HG03378 (cell line): ENCODE results near the gene TOMM40L.

Experiments
- ATAC-seq: cut with Tn5 transposase; IDR thresholded peaks from one replicate; pipeline ENCODE4 v1.9.1; 2021; ENCODE audit warnings: mild to moderate bottlenecking, moderate library complexity; ENCODE audit not compliant: unreplicated experiment

TOMM40L gene

DNA sequence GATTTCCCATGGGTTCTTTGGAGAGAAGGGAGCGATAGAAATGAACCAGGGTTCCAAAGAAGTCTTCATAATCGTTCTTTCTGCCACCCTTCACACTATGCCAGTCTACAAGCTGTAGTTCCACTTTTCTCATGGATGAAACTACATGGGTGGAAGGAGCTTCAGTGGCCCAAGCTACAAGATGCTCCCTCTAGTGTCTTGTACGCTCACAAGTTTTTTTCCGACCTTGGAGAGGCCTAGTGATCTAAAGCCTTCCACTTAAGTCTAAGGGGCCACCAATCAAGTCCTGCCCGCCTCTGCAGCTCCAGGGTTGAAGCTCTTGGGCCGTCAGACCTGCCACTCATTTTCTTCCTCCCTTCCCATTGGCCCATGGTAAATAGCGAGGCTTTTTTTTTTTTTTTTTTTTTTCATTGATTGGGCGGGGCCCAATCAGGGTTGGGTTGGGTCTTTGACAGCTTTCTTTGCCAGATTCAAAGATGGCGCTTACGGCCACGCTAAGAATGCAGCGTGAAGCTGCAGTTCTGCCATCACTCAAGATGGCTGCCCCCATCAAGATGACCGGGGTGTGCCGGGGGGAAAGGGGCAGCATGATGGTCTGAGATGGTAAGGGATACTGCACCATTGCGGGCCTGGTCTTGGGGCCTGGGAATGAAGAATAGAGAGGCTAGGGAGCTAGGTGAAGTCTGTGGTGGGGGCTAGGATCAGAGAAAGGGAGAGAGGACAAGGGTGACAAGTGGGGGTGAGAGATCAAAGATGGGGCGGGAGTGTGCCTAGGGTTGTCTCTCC is at the start of gene TOMM40L:
TSS of gene TOMM40L (plus strand) at position 527 of the 786 bp plus-strand sequence. CDS start 430 bp downstream, outside the sequence.
- peak; percentile 89 for ATAC-seq

DNA sequence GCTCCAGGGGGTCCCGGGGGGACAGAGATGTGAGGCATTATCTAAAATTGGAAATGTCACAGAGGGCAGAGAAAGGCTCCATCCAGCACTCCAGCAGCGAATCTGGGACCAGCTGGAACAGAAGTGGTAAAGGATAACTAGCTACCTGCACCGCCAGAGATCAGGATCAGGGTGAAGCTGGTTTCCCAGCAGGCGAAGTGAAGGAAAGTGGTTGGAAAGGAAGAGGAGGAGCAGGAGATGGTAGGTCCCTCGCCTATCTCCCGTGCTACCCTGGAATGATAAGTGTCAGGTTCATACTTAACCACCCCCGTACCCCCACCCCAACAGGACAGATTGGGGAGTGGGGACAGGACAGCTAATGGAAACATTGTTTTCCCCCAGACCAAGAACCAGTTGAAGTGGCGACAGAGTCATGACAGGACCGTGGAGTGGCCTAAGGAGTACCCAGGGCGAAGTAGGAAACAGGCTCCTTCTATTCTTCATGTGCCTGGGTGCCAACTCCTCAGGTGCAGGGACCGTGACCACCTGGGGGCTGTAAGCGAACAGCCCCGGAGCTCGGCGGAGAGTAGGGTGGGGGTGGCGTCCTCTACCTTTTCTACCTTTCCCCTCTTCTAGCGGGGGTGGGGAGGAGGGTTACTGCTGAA is 49.3 kb upstream of the TOMM40L start:
- ATAC-seq, result no peak

GRCh38 chr1:161177112-161177935 is 48.5 kb upstream of the TOMM40L start, which contains the start of gene B4GALT3:
Gene B4GALT3 (minus strand): TSS chr1:161177507. CDS start chr1:161176060, 1,447 bp downstream.
- peak; percentile 61 for ATAC-seq

DNA sequence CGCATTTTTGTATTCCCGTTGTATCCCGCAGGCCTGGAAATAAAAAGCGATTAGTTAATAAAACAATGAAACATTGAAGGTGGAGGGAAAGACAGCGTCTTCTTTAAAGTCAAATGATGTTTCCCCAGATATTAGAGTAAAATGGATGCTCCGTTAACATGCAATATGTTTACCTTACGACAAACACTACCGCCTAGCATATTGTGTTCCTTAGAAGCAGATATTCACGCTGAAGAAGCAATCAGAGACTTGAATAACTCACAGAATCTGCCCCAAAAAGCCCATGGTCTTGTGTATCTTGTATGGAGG is 48.0 kb upstream of the TOMM40L start:
- ATAC-seq, result no peak

GRCh38 chr1:161179698-161180097 is 46.2 kb upstream of the TOMM40L start:
- no peak for ATAC-seq

DNA sequence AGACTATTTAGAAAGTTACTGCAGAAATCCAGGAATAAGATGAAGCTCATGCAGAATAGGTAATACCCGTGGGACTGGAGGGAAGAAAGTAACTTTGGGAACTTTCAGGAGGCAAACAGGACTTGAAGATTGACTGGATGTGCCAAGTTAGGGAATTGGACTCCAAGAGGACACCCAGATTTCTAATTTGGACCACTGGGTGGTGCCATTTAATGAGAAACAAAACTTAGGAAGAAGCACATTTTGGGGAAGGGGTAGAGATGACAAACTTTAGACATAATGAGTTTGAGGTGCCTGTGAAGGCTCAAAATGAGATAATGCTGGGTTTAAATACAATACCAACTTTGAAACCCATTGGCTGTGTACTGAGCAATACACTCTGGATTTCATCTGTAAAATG is 45.2 kb upstream of the TOMM40L start:
- ATAC-seq, result no peak

GRCh38 chr1:161182214-161182613 is 43.6 kb upstream of the TOMM40L start:
- peak; percentile 65 for ATAC-seq

GRCh38 chr1:161185282-161185682 is 40.6 kb upstream of the TOMM40L start:
- peak; percentile 66 for ATAC-seq

GRCh38 chr1:161185732-161186311 is 40.0 kb upstream of the TOMM40L start:
- peak; percentile 18 for ATAC-seq

GRCh38 chr1:161187311-161187710 is 38.5 kb upstream of the TOMM40L start:
- ATAC-seq, result no peak

DNA sequence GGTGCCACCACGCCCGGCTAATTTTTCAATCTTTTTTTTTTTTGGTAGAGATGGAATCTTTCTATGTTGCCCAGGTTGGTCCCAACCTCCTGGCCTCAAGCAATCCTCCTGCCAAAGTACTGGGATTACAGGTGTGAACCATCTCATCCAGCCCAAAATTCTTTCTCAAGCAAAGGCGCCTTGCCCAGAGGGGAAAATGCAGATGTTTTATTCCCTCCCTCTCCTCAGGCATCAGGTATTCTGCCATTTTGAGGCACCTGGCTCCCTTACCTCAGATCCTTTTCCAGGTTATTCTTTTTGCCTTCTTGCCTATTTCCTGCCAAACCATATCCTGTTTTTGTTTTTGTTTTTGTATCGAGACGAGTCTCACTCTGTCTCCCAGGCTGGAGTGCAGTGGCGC is 37.5 kb upstream of the TOMM40L start:
- no peak for ATAC-seq

DNA sequence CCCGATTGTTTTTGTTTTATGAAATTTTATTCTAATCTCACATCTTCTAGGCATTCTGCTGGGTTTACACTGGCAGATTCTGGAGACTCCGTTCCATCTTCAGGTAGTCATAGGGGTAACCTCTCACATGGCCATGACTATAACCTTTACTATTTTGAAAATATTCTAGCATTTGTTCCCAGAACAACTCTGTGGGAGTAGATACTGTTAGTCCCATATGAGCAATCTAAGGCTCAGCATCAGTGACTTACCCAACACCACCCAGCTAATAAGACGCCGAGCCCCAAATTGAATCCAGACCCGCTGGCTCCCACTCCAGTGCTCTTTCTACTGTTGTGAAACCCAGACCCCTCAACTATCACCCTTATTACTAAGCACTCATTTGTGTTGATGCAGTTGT is 36.8 kb upstream of the TOMM40L start:
- ATAC-seq, result no peak

GRCh38 chr1:161190962-161191521 is 34.8 kb upstream of the TOMM40L start:
- no peak for ATAC-seq

GRCh38 chr1:161191971-161192370 is 33.9 kb upstream of the TOMM40L start:
- ATAC-seq, result no peak

DNA sequence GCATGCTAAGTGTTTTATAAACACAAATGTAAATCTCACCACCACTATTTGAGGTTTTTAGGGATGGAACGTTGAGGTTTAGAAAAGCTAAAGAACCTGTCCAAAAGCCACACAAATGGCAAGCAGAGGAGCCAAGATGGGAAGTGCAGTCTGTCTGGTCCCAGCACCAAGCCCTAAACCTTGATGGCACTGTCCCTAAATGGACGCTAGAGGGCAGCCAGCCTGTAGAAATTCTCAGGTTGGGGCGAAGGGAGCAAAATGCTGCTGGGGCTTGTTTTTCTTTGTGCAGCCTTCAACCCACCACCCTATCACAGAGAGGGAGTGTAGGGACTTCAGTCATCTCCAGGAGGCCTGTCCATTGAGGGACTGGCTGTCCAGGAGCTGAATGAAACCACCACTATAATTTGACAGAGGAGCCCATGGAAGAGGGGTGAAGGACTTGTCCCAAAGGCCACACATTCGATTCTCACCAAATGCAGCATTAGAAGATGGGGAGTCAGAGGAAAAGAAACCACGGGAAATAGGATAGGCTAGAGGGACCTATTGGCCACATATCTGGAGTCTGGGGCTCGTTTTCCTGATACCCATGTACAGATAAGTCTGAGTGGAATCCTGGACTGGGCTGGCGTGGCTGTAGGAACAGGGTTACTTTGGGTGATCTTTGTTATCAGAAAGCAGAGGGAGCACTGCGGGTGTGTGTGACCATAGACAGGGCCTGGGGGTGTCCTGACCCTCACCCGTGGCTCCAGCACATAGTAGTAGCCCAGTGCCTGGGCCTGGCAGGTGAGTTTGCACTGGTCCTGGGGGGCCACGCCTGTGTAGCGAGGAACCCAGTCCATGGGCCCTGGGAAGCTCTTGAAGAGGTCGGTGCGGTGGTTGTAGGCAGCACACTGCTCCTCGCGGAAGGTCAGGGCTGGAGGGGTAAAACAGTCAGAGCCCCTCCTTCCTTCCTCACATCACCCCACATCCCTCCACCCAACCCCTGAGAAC is 33.1 kb upstream of the TOMM40L start:
- no peak for ATAC-seq

DNA sequence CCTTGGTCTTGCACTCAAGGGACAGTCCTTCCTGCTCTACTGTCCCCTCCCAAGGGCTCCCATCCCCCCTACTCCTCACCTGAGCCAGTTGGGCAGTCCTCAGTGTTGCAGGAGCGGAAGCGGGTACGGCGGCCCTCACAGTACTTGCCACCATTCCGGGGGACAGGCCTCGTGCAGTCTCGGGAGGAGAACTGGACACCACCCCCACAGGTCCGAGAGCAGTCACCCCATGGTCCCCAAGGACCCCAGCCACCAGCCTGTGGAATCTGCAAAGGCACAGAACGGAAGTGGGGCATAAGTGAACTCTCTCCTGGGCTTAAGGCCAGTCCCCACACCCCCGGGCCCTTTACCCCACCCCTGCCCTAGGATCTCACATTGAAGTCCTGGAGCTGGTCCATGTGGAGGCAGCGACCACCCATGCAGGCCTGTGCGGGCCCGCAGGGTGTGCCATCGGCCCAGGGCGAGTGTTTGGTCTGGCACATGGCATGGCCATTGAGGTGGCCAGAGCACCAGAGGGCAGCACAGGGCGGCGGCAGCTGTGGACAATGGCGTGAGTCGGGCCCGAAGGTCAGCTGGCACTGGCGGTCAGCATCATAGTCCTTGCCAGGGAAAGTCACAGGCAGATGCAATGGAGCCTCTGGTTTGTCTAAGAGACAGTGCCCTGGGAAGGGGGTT is 32.2 kb upstream of the TOMM40L start:
- ATAC-seq, result no peak

GRCh38 chr1:161195171-161195570 is 30.7 kb upstream of the TOMM40L start:
- ATAC-seq, result no peak

DNA sequence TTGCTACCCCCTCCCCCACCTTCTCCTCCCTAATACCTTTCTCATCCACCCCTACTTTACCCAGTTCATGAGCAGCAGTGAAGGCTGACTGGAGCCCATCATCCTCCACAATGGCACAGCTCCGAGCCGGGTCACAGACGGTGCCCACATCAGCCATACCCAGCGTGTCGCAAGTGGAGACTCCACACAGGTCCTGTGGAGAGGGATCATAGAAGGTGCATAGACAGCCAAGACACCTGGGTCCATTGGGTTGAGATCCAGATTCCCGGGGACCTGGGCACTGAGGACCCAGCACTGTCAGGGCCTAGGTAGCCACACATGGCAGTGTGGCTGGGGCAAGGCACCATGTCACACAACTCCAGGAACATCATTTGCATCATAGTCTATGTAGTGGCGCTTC is 29.7 kb upstream of the TOMM40L start:
- no peak for ATAC-seq
